SK-N-SH (cell line): ENCODE data around the gene CLDN6. TPM values are rescaled to one million over a fixed set of nuclear protein-coding genes. Genes with fewer than 3 reads are reported as not detected.

Experiments
- CTCF ChIA-PET: fragments of 300-600, 350-600 bp; formaldehyde crosslinking; extraction: SDS; loops from one replicate; lab custom pipeline; 2021; lab: Yijun Ruan, JAX
- POLR2A ChIA-PET: fragments of 350-600 bp; sonication (Branson Sonifier 250); formaldehyde crosslinking; extraction: SDS; loops from one replicate; lab custom pipeline; 2020; ENCODE audit warnings: antibody characterized with exemption, inconsistent platforms; lab: Yijun Ruan, JAX
- DNase-seq: peaks from one replicate; pipeline ENCODE4 v3.0.0; 2012
- H2AFZ ChIP-seq: fragments of 200-600 bp; sonication (generic); 2 replicates; pipeline ENCODE4 v1.8.1; 2016; ENCODE audit warnings: antibody characterized with exemption, mild to moderate bottlenecking, low read depth
- H3F3A ChIP-seq: fragments of 200-600 bp; sonication (generic); replicated peaks from 2 replicates; pipeline ENCODE3; 2016; ENCODE audit warnings: antibody characterized with exemption, mild to moderate bottlenecking; ENCODE audit not compliant: insufficient read depth
- H3K27ac ChIP-seq, 2 experiments: fragments of 200-500 bp in 1 of 2; fragments of 200-600 bp in 1 of 2; sonication (Bioruptor generic) in 1 of 2; sonication (generic), shearing (Covaris generic) in 1 of 2; 2 replicates each; pipeline versions ENCODE4 v1.5.1 to v1.6.1; 2014 to 2016; ENCODE audit warnings: low read depth in 2 of 2, inconsistent platforms in 1 of 2, low read length in 1 of 2, mild to moderate bottlenecking in 1 of 2, mixed read lengths in 1 of 2
- H3K27me3 ChIP-seq: fragments of 200-600 bp; sonication (generic), shearing (Covaris generic); 2 replicates; pipeline ENCODE4 v1.6.1; 2016; ENCODE audit warnings: mixed run types; ENCODE audit not compliant: insufficient read depth
- H3K36me3 ChIP-seq, 2 experiments: fragments of 200-500 bp in 1 of 2; fragments of 200-600 bp in 1 of 2; sonication (Bioruptor generic) in 1 of 2; sonication (generic) in 1 of 2; replicated peaks in 1 of 2; 2 replicates each; pipeline versions ENCODE3 to v1.5.1; 2014 to 2016; ENCODE audit warnings: low read length in 1 of 2, mild to moderate bottlenecking in 1 of 2; ENCODE audit not compliant: insufficient read depth in 2 of 2, control insufficient read depth in 1 of 2
- H3K4me1 ChIP-seq, 2 experiments: fragments of 200-500 bp in 1 of 2; fragments of 200-600 bp in 1 of 2; sonication (Bioruptor generic) in 1 of 2; sonication (generic), shearing (Covaris generic) in 1 of 2; 2 replicates each; pipeline versions ENCODE4 v1.5.1 to v1.6.1; 2014 to 2016; ENCODE audit warnings: low read depth in 1 of 2, low read length in 1 of 2, mixed run types in 1 of 2; ENCODE audit not compliant: insufficient read depth in 2 of 2, control insufficient read depth in 1 of 2
- H3K4me2 ChIP-seq: fragments of 200-600 bp; sonication (generic), shearing (Covaris generic); 2 replicates; pipeline ENCODE4 v1.6.1; 2017; ENCODE audit warnings: mixed run types
- H3K4me3 ChIP-seq, 2 experiments: fragments of 200-500 bp in 1 of 2; fragments of 200-600 bp in 1 of 2; sonication (Bioruptor generic) in 1 of 2; sonication (generic), shearing (Covaris generic) in 1 of 2; 2 replicates each; pipeline versions ENCODE4 v1.5.1 to v1.8.1; 2014 to 2016; ENCODE audit warnings: low read depth in 2 of 2, inconsistent platforms in 1 of 2, low read length in 1 of 2, mild to moderate bottlenecking in 1 of 2, mixed read lengths in 1 of 2, moderate library complexity in 1 of 2
- H3K79me2 ChIP-seq: fragments of 200-600 bp; sonication (generic); 2 replicates; pipeline ENCODE4 v1.8.1; 2017; ENCODE audit warnings: mild to moderate bottlenecking; ENCODE audit not compliant: insufficient read depth
- H3K9ac ChIP-seq: fragments of 200-600 bp; sonication (generic); 2 replicates; pipeline ENCODE4 v1.6.1; 2017; ENCODE audit warnings: mixed run types
- H3K9me2 ChIP-seq: fragments of 200-600 bp; sonication (generic); 2 replicates; pipeline ENCODE4 v1.6.1; 2017; ENCODE audit warnings: mixed run types
- H3K9me3 ChIP-seq: fragments of 200-600 bp; sonication (generic); 2 replicates; pipeline ENCODE4 v1.6.1; 2017; ENCODE audit warnings: mixed run types, mild to moderate bottlenecking, moderate library complexity
- H4K20me1 ChIP-seq: fragments of 200-600 bp; sonication (generic); 2 replicates; pipeline ENCODE4 v1.6.1; 2017; ENCODE audit warnings: mild to moderate bottlenecking, mixed run types; ENCODE audit not compliant: insufficient read depth
- CHD2 ChIP-seq: fragments of 150-350 bp; IDR thresholded peaks from 2 replicates; pipeline ENCODE4 v1.6.1; 2018; ENCODE audit warnings: low read length; ENCODE audit not compliant: partially characterized antibody
- ELF1 ChIP-seq: IDR thresholded peaks from 2 replicates; pipeline ENCODE4 v1.4.0; 2012
- EP300 ChIP-seq, 2 experiments: IDR thresholded peaks; 2 replicates each; pipeline versions ENCODE4 v1.4.0 to v1.6.1; 2012; ENCODE audit warnings: borderline replicate concordance in 1 of 2, low read depth in 1 of 2, low read length in 1 of 2
- EZH2phosphoT487 ChIP-seq: fragments of 200-600 bp; sonication (generic); IDR thresholded peaks from 2 replicates; pipeline ENCODE4 v1.6.1; 2017; ENCODE audit warnings: low read depth, mixed run types, mild to moderate bottlenecking, antibody characterized with exemption, moderate library complexity, borderline replicate concordance
- FOSL2 ChIP-seq: IDR thresholded peaks from 2 replicates; pipeline ENCODE4 v1.4.0; 2012; ENCODE audit warnings: low read depth, mild to moderate bottlenecking, moderate library complexity, borderline replicate concordance
- FOXJ3 ChIP-seq: sonication (generic); formaldehyde crosslinking; IDR thresholded peaks from 2 replicates; pipeline ENCODE4 v1.5.1; 2020; ENCODE audit warnings: mild to moderate bottlenecking, missing genetic modification reagents
- GABPA ChIP-seq: IDR thresholded peaks from 2 replicates; pipeline ENCODE4 v1.4.0; 2012; ENCODE audit warnings: low read depth, mild to moderate bottlenecking
- GATA2 ChIP-seq: sonication (generic); formaldehyde crosslinking; IDR thresholded peaks from 2 replicates; pipeline ENCODE4 v1.5.0; 2020; ENCODE audit warnings: mild to moderate bottlenecking, missing genetic modification reagents
- JUND ChIP-seq: IDR thresholded peaks from 2 replicates; pipeline ENCODE4 v1.4.0; 2012
- MXI1 ChIP-seq: IDR thresholded peaks from 2 replicates; pipeline ENCODE4 v1.6.1; 2012; ENCODE audit warnings: mild to moderate bottlenecking, low read depth, low read length, improper control_type of control experiment
- NRF1 ChIP-seq: IDR thresholded peaks from 2 replicates; pipeline ENCODE4 v1.6.1; 2012; ENCODE audit warnings: low read depth, mild to moderate bottlenecking, low read length
- RCOR1 ChIP-seq: fragments of 150-350 bp; IDR thresholded peaks from 2 replicates; pipeline ENCODE4 v1.6.1; 2017; ENCODE audit warnings: antibody characterized with exemption, low read length
- RFX5 ChIP-seq: IDR thresholded peaks from 2 replicates; pipeline ENCODE4 v1.6.1; 2012; ENCODE audit warnings: mild to moderate bottlenecking, improper control_type of control experiment, low read length
- RXRA ChIP-seq: IDR thresholded peaks from 2 replicates; pipeline ENCODE4 v1.4.0; 2012; ENCODE audit warnings: low read depth, mild to moderate bottlenecking, borderline replicate concordance
- SIN3A ChIP-seq: IDR thresholded peaks from 2 replicates; pipeline ENCODE4 v1.6.1; 2012; ENCODE audit warnings: low read depth, mild to moderate bottlenecking, low read length, moderate library complexity, borderline replicate concordance
- SMC3 ChIP-seq: IDR thresholded peaks from 2 replicates; pipeline ENCODE4 v1.6.1; 2012; ENCODE audit warnings: low read depth, low read length, improper control_type of control experiment
- TAF1 ChIP-seq: IDR thresholded peaks from 2 replicates; pipeline ENCODE4 v1.6.1; 2012; ENCODE audit warnings: low read depth, mild to moderate bottlenecking, low read length, moderate library complexity, borderline replicate concordance
- WGBS: methylation state at CpG from one replicate; pipeline ENCODE4 v1.1.6; 2017; ENCODE audit warnings: low lambda C conversion rate; 5-methylcytosine and 5-hydroxymethylcytosine counted together
- polyA plus RNA-seq, 3 experiments: library from polyadenylated mRNA; depleted of rRNA; stranded (reverse); fragments of >200 nt; gene quantifications; 2 replicates each; pipeline ENCODE4 v1.2.3, GENCODE V29; 2012
- TF ChIP-seq, protein P1 (sequence below): fragments of 150-350 bp; IDR thresholded peaks from 2 replicates; pipeline ENCODE4 v1.6.1; 2017; ENCODE audit warnings: antibody characterized with exemption, low read length, low read depth, borderline replicate concordance
- TF ChIP-seq, protein P2 (sequence below): fragments of 150-350 bp; IDR thresholded peaks from 2 replicates; pipeline ENCODE4 v1.6.1; 2016; ENCODE audit warnings: mild to moderate bottlenecking, low read depth, low read length
- TF ChIP-seq, protein P3 (sequence below): IDR thresholded peaks from 2 replicates; pipeline ENCODE4 v1.4.0; 2012; ENCODE audit warnings: low read depth
- TF ChIP-seq, protein P4 (sequence below): IDR thresholded peaks from 2 replicates; pipeline ENCODE4; 2012
- TF ChIP-seq, protein P5 (sequence below): IDR thresholded peaks from 2 replicates; pipeline ENCODE4 v1.4.0; 2012; ENCODE audit warnings: low read depth, borderline replicate concordance

Gene CLDN6
- polyA plus RNA-seq, 1 of the 3 experiments (the other 2 are of a cell fraction): 0.20 TPM

DNA sequence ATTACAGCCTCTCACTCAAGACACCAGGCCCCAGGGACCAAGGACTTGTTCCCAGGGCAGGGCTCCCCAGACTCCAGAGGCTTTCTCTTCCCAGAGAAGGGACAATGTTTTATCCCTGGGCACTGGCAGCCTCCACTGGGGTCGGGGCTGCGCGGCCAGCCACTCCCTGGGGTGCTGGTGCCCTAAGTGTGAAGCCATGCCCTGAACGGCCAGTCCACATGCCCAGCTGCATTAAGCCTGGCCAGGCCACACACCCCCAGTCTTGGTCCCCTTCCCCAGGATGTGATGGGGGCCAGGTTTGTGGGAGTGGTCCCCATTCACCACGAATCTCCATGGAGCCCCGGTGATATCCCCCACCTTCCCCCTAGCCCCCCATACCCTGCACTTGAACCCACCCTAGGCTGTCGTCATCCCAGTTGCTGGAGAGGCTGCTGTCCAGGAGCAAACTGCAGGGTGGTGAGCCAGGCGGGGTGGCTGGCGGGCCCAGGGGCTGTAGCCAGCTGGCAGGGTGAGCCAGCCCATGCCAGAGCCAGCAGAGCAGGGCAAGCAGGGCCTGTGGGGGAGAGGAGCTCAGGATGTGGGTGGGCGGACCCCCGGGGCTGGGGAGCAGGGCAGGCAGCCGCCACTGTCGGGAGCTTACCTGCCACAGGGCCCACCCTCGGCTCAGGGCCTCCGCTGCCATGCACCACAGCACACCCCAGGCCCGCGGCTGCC, 44.2 kb downstream of the CLDN6 start:
- DNase-seq: no peak
- Histone ChIP-seq H3K4me3 (no peak overlapping the region), H3K27me3 (no peaks in the 10 kb centered on the region), H4K20me1 (peaks cover 31% of the 10 kb centered on the region; the same call in 1 of the 2 replicates), H3K4me2 (no peak overlapping the region), H3K4me1 (peaks cover 0 to 31% of the 10 kb centered on the region in 2 experiments; a peak in 1 of 4 replicates), H3K9ac (no peak overlapping the region), H3K79me2 (peaks cover 4% of the 10 kb centered on the region; the same call in 1 of the 2 replicates), H3K9me3 (no peaks in the 10 kb centered on the region), H3K27ac (no peak overlapping the region; a peak in 1 of 4 replicates), H3F3A (peaks cover 8% of the 10 kb centered on the region), H2AFZ (no peak overlapping the region), H3K9me2 (no peaks in the 10 kb centered on the region), H3K36me3 (no peaks in the 10 kb centered on the region)
- CTCF ChIA-PET: interaction anchor here (0.9 to 2.3 kb wide), 3 partner anchors 9 to 58 kb away, joined by 3 to 7 read pairs (median 6); no protein-coding TSS in a partner anchor
- POLR2A ChIA-PET: interaction anchor here (0.9 kb wide), 1 partner anchor 9 kb away, joined by 4 read pairs; no protein-coding TSS in a partner anchor
- 96% methylated on average over 10 of the region's 17 CpGs for WGBS
- TF ChIP-seq GABPA (no peak), RFX5 (no peak), FOSL2 (no peak), SMC3 (no peak)
- TF ChIP-seq, all 33 proteins: peak for 0

DNA sequence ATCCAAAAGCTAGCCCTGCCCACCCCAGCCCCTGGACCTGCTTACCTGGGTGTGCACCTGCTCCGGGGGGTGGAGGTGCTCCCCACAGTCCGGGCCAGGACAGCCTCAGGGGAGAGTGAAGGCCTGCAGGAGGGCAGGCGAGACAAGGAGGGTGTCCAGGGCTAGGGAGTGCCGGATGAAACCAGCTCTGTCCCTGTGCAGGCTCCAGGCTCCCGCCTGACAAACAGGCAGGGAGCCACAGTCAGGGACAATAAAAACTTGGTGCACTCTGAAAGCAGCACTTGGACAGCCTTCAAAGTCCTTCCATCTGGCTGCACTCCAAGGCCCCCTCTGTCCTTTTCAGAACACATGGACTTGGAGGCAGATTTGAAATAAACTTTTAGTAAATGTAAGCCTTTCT, 44.9 kb downstream of the CLDN6 start:
- Histone ChIP-seq H3K4me3 (no peak overlapping the region), H3K9me3 (no peaks in the 10 kb centered on the region), H3K79me2 (peaks cover 4% of the 10 kb centered on the region; the same call in 1 of the 2 replicates), H3K4me2 (no peak overlapping the region), H3K4me1 (peaks cover 0 to 36% of the 10 kb centered on the region in 2 experiments; a peak in 1 of 4 replicates), H3K9ac (no peak overlapping the region), H3K27ac (no peak overlapping the region; a peak in 1 of 4 replicates), H3K9me2 (no peaks in the 10 kb centered on the region)
- TF ChIP-seq FOXJ3 (no peak), SMC3 (no peak), RFX5 (no peak), EZH2phosphoT487 (no peak), ELF1 (no peak), NRF1 (no peak), JUND (no peak), EP300 (IDR thresholded peaks at IDR 0.05; ENCODE audit: borderline replicate concordance in 1 of 2, low read depth in 1 of 2, low read length in 1 of 2) (no peak), RCOR1 (no peak), GATA2 (CRISPR knock-in tag) (no peak), MXI1 (no peak), TAF1 (no peak), RXRA (no peak), SIN3A (no peak), CHD2 (no peak)
- TF ChIP-seq, protein P1, sequence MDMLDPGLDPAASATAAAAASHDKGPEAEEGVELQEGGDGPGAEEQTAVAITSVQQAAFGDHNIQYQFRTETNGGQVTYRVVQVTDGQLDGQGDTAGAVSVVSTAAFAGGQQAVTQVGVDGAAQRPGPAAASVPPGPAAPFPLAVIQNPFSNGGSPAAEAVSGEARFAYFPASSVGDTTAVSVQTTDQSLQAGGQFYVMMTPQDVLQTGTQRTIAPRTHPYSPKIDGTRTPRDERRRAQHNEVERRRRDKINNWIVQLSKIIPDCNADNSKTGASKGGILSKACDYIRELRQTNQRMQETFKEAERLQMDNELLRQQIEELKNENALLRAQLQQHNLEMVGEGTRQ: no peak
- TF ChIP-seq, protein P2, sequence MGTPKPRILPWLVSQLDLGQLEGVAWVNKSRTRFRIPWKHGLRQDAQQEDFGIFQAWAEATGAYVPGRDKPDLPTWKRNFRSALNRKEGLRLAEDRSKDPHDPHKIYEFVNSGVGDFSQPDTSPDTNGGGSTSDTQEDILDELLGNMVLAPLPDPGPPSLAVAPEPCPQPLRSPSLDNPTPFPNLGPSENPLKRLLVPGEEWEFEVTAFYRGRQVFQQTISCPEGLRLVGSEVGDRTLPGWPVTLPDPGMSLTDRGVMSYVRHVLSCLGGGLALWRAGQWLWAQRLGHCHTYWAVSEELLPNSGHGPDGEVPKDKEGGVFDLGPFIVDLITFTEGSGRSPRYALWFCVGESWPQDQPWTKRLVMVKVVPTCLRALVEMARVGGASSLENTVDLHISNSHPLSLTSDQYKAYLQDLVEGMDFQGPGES: no peak
- TF ChIP-seq, protein P3, sequence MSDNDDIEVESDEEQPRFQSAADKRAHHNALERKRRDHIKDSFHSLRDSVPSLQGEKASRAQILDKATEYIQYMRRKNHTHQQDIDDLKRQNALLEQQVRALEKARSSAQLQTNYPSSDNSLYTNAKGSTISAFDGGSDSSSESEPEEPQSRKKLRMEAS: no peak
- TF ChIP-seq, protein P4, sequence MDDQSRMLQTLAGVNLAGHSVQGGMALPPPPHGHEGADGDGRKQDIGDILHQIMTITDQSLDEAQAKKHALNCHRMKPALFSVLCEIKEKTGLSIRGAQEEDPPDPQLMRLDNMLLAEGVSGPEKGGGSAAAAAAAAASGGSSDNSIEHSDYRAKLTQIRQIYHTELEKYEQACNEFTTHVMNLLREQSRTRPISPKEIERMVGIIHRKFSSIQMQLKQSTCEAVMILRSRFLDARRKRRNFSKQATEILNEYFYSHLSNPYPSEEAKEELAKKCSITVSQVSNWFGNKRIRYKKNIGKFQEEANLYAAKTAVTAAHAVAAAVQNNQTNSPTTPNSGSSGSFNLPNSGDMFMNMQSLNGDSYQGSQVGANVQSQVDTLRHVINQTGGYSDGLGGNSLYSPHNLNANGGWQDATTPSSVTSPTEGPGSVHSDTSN: no peak
- TF ChIP-seq, protein P5, sequence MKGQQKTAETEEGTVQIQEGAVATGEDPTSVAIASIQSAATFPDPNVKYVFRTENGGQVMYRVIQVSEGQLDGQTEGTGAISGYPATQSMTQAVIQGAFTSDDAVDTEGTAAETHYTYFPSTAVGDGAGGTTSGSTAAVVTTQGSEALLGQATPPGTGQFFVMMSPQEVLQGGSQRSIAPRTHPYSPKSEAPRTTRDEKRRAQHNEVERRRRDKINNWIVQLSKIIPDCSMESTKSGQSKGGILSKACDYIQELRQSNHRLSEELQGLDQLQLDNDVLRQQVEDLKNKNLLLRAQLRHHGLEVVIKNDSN: no peak
- TF ChIP-seq, all 33 proteins: peak for 0
- Histone ChIP-seq H3K36me3 (no peaks in the 10 kb centered on the region), H4K20me1 (peaks cover 31% of the 10 kb centered on the region; the same call in 1 of the 2 replicates), H3F3A (peaks cover 8% of the 10 kb centered on the region), H3K27me3 (no peaks in the 10 kb centered on the region), H2AFZ (no peak overlapping the region)
- ChIA-PET POLR2A (no interaction called here), CTCF (interaction anchor here (2.0 to 2.3 kb wide), 2 partner anchors 10 to 58 kb away, joined by 7 to 12 read pairs; partner anchors contain the start of gene KREMEN2)
- no peak for DNase-seq
- WGBS: no CpG with 5 or more reads among the region's 5 CpGs
